ENCODE data around the gene SIM2.

Gene SIM2

GRCh38 chr21:36684957-36685714, 13.8 kb upstream of the SIM2 start:
- DNase-seq (ENCODE audit: low read depth): no peak

- DNase-seq (ENCODE audit: low read depth): no peak
Measured at GRCh38 chr21:36686955-36687354, 12.0 kb upstream of the SIM2 start.

DNA sequence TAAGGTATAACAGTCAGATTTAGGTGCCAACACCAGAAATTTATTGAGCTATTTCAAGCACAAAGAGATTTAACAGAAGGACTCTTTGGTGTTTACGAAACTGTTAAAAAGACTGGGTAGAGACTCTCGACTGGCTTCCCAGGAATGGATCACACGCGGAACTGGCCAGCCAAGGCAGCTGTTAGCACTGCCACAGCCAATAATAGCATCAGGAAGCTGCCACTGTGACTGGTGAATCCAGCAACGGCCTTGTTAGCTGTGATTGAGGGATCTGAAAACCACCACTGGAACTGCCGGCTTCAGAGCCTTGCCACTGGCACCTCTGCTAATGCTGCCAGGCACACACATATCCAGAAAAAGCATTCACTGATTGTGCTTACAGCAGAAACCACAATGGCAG, 10.6 kb upstream of the SIM2 start:
- no peak for DNase-seq (ENCODE audit: low read depth)

GRCh38 chr21:36689324-36689723, 9.6 kb upstream of the SIM2 start:
- no peak for DNase-seq (ENCODE audit: low read depth)

DNA sequence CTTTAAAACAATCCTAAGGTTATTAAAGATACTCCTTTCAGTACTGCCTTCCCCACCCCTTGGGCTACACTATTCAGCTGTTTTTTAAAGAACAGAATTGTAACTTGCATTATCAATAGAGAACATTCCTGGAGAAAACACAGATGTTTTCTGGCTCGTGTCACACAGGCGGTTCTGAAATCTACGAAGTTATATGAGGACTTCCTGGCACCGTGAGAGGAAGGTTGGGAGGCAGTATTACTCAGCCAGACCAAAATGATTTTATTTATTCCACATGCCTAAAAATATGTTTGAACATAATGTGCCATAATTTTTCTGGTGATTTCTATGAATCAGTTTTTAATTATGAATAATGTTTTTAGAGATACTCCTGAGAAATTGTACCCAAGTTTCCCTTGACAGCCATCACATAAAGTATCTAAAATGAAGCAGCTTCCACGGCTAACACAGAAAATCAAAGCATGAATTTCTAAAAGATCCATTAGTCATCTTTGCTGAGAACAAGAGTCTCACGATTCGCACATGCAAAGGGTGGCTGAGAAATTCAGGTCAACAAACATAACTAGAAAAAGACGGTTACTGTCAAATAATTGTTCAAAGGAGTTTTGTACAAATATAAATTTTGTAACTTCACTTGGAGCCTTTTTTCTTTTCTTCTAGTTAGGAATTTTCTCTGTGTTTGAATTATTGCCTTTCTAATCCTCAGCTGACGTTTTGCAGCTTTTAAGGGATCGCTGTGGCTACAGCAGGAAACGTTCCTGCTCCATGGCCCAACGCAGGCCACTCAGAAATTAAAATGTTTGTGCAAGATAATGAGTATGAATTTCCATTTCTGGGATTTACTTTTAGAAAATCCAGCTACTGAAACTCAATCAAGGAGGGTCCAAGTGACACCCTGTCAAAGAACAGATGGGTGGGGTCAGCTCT, 8.0 kb upstream of the SIM2 start:
- no peak for DNase-seq (ENCODE audit: low read depth)

- DNase-seq (ENCODE audit: low read depth): no peak
Measured at GRCh38 chr21:36691555-36692041, 7.3 kb upstream of the SIM2 start.

- no peak for DNase-seq (ENCODE audit: low read depth)
Measured at GRCh38 chr21:36692114-36692834, 6.6 kb upstream of the SIM2 start.

GRCh38 chr21:36692835-36693488, 6.0 kb upstream of the SIM2 start:
- DNase-seq (ENCODE audit: low read depth): no peak

GRCh38 chr21:36693489-36694030, 5.4 kb upstream of the SIM2 start:
- DNase-seq (ENCODE audit: low read depth): no peak

GRCh38 chr21:36694031-36694515, 4.8 kb upstream of the SIM2 start:
- DNase-seq (ENCODE audit: low read depth): no peak

DNA sequence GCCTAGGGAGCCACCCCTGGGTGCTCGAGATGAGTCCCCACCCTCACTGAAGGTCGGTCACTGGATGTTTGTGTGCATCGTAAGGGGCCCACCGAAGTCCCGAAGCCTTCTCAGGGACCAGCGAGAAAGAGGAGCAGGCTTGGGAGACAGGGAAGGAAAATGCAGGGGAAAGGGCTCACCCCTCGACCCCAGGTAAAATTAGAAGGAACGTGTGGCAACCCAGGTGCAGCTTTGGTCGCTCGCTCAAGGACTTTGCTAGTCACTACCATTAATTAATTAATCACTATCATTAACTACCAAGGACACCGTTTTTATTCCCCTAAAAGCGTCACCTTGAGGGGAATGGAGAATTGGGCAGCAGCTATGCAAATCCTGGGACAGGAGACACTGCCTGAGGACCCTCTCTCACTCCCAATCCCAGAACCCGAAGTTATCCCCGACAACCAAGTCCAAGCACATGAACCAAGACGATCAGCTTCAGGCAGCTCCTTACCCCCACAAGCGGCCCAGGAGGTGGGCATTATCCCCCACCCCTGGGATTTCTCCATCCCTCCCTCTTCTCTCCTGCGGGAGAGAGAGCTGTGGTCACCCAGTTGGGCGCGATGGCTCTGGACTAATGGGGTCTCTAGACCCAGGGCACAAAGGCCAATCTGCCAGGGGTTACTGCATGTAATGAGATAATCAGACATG, 4.2 kb upstream of the SIM2 start:
- no peak for DNase-seq (ENCODE audit: low read depth)

DNA sequence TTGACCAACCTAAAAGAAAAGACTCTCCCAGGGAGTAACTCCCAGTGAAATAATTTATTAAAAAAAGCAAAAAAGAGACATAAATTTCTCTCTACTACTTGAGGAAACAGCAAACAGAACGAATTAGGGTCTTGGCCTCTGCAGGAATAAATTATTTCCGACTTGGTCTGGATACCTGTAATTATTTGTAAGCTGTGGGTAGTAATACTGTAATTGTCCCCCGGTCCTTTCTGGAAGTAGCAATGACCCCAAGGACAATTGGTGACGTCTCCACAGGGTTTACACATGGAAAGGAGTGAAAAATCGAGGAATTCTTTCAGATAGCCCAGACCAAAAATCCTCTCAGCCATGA, 3.7 kb upstream of the SIM2 start:
- DNase-seq (ENCODE audit: low read depth): no peak

DNA sequence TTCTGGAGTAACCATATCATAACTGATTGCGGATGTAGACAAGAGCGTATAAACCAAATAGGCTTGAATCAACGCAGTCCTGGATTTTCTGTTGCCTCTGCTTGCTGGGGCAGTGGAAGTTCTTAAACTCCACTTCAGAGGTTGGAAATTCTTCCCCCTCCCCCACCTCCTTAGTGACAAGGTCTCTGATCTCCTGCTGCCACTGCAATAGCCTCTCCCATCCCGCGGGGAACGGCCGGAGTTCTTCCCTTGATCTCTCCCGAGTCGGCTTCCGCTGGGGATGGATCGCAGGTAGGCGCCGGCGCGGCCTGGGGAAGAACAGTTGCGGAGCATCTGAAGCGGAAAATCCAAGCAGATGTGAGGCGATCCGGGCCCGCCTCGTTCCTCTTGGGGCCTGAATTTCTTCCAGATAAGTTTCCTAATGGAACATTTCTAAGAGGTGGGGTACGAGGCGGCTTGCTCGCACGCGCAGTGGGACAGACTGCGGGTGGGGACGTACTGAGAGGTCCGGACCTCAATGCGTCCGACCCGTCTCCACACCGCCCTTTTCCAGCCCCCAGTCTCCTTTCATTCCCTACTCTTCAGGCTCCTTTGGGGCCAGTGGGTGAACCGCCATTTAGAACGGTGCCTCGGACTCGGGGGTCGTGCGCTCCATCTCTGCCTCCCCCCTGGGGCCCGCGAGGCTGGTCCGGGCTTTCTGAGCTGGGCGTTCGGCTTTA, 3.1 kb upstream of the SIM2 start:
- DNase-seq (ENCODE audit: low read depth): no peak

GRCh38 chr21:36696390-36697059, 2.4 kb upstream of the SIM2 start:
- no peak for DNase-seq (ENCODE audit: low read depth)

GRCh38 chr21:36697060-36697850, 1.7 kb upstream of the SIM2 start:
- no peak for DNase-seq (ENCODE audit: low read depth)

- DNase-seq (ENCODE audit: low read depth): no peak
Measured at GRCh38 chr21:36697851-36698384, 997 bp upstream of the SIM2 start.

DNA sequence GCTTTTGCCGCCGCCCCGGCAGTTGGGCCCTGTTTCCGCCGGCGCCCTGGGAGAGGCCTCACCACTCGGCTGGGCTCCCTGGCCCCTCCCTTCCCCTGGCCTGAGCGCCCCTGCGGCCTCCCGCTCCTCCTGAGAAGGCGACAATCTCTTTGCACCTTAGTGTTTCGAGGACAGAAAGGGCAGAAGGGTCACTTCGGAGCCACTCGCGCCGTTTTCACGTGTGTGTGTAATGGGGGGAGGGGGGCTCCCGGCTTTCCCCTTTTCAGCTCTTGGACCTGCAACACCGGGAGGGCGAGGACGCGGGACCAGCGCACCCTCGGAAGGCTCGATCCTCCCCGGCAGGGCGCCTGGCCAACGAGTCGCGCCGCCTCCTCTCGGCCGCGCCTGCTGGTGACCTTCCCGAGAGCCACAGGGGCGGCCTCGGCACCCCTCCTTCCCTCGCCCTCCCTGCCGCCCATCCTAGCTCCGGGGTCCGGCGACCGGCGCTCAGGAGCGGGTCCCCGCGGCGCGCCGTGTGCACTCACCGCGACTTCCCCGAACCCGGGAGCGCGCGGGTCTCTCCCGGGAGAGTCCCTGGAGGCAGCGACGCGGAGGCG, 432 bp upstream of the SIM2 start:
- no peak for DNase-seq (ENCODE audit: low read depth)
